Type B pancreatic cell (in vitro differentiated cells): ENCODE results near the gene ZNF655. TPM values are rescaled to one million over a fixed set of nuclear protein-coding genes. Genes with fewer than 3 reads are reported as not detected.
"Not testable (repeated sequence)": the region's sequence is repeated elsewhere in the genome, so short reads cannot be mapped to it uniquely, and the experiment has no call there.

Experiments used
- DNase-seq: peaks from one replicate; pipeline ENCODE4 v3.0.0; 2021; ENCODE audit warnings: mixed read lengths; ENCODE audit not compliant: unreplicated experiment; ENCODE audit errors: extremely low spot score
- H3K27ac Mint-ChIP-seq: 2 replicates; pipeline ENCODE4 v1.8.0; 2021; ENCODE audit warnings: mild to moderate bottlenecking, mixed read lengths
- H3K27me3 Mint-ChIP-seq: 2 replicates; pipeline ENCODE4 v1.8.0; 2021; ENCODE audit warnings: mixed read lengths
- H3K36me3 Mint-ChIP-seq: 2 replicates; pipeline ENCODE4 v1.8.0; 2021; ENCODE audit warnings: mixed read lengths
- H3K4me1 Mint-ChIP-seq: one replicate; pipeline ENCODE4 v1.8.0; 2021; ENCODE audit warnings: mixed read lengths; ENCODE audit not compliant: unreplicated experiment
- H3K4me3 Mint-ChIP-seq: 2 replicates; pipeline ENCODE4 v1.8.0; 2021; ENCODE audit warnings: mild to moderate bottlenecking, mixed read lengths
- H3K9me3 Mint-ChIP-seq: 2 replicates; pipeline ENCODE4 v1.8.0; 2021; ENCODE audit warnings: mixed read lengths
- total RNA-seq: library from RNA; stranded (reverse); gene quantifications from 2 replicates; pipeline ENCODE4 v1.2.1, GENCODE V29; 2021; ENCODE audit warnings: low replicate concordance
- TF ChIP-seq, protein P1 (sequence below): fragments of 200-600 bp; sonication (generic); conservative IDR thresholded peaks from 2 replicates; pipeline ENCODE4 v1.5.0; 2021; ENCODE audit warnings: antibody characterized with exemption, mild to moderate bottlenecking

ZNF655 gene
- total RNA-seq, 1 donor from 2014 or later = 69.2 TPM

DNA sequence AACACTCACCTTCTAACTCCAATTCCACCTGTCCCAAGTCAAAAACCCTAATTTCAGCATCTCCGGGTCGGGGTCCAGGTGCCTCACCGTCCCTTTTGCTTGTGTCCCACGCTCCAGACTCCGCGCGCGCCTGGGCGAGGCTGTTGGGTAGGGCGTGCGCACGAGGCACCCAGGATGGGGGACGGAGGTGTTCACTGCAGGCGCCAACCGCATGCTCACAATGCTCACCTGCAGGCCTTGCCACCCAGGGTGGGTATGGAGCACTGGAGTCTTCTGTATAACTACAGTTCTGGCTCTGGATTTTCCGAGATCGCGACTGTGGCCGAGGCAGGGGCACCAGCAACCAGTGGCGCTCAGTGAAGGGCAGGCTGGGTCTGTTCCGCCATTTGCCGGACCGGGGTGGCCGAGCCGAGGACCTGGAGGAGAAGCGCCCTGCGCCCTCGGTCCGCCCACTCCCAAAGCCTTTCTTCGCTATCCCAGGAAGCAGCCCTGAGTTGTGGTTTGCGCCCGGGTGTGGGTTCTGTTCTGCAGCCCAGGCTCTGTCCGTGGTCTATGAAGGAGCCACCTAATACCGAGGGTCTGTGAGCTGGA is 15.3 kb upstream of the ZNF655 start:
- DNase-seq = no peak
- Mint-ChIP-seq H3K27ac (no peak overlapping the region), H3K4me3 (no peak overlapping the region), H3K4me1 (no peaks in the 10 kb centered on the region), H3K9me3 (peaks cover 15% of the 10 kb centered on the region), H3K36me3 (peaks cover 37% of the 10 kb centered on the region), H3K27me3 (no peaks in the 10 kb centered on the region)
- TF ChIP-seq, protein P1, sequence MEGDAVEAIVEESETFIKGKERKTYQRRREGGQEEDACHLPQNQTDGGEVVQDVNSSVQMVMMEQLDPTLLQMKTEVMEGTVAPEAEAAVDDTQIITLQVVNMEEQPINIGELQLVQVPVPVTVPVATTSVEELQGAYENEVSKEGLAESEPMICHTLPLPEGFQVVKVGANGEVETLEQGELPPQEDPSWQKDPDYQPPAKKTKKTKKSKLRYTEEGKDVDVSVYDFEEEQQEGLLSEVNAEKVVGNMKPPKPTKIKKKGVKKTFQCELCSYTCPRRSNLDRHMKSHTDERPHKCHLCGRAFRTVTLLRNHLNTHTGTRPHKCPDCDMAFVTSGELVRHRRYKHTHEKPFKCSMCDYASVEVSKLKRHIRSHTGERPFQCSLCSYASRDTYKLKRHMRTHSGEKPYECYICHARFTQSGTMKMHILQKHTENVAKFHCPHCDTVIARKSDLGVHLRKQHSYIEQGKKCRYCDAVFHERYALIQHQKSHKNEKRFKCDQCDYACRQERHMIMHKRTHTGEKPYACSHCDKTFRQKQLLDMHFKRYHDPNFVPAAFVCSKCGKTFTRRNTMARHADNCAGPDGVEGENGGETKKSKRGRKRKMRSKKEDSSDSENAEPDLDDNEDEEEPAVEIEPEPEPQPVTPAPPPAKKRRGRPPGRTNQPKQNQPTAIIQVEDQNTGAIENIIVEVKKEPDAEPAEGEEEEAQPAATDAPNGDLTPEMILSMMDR = no peak

DNA sequence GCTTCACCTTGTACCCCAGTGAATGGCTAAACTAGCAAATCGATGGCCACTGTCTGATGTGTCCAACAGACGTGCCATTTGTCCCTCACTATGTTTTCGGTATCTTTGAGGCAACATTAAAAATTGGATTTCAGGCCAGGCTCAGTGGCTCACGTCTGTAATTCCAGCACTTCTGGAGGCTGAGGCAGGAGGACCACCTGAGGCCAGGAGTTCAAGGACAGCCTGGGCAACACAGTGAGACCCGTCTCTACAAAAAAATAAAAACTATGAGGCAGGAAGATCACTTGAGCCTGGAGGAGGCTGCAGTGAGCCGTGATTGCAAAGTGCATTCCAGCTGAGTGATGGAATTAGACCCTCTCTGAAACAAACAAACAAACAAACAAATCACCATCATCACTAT is 14.5 kb upstream of the ZNF655 start:
- Mint-ChIP-seq H3K27me3 (no peaks in the 10 kb centered on the region), H3K9me3 (peaks cover 18% of the 10 kb centered on the region), H3K36me3 (peaks cover 41% of the 10 kb centered on the region), H3K27ac (no peak overlapping the region), H3K4me3 (no peak overlapping the region), H3K4me1 (no peaks in the 10 kb centered on the region)
- TF ChIP-seq, protein P1 = no peak
- DNase-seq = no peak

- H3K4me1 Mint-ChIP-seq, DNase-seq, H3K4me3 Mint-ChIP-seq, H3K27ac Mint-ChIP-seq, H3K27me3 Mint-ChIP-seq: not testable (repeated sequence)
- peaks cover 18% of the 10 kb centered on the region for H3K9me3 Mint-ChIP-seq
- peaks cover 44% of the 10 kb centered on the region for H3K36me3 Mint-ChIP-seq
These were observed 13.1 kb upstream of the ZNF655 start for GRCh38 chr7:99545308-99545707.

- DNase-seq, H3K27ac Mint-ChIP-seq, H3K27me3 Mint-ChIP-seq, H3K4me1 Mint-ChIP-seq: not testable (repeated sequence)
- H3K9me3 Mint-ChIP-seq = peaks cover 12% of the 10 kb centered on the region
- H3K4me3 Mint-ChIP-seq = peak overlapping the region; percentile 78
- peaks cover 30% of the 10 kb centered on the region for H3K36me3 Mint-ChIP-seq
These were observed 8.9 kb upstream of the ZNF655 start for GRCh38 chr7:99549545-99549944.

GRCh38 chr7:99551334-99551733 is 7.1 kb upstream of the ZNF655 start:
- Mint-ChIP-seq H3K27me3 (no peaks in the 10 kb centered on the region), H3K4me1 (peaks cover 5% of the 10 kb centered on the region), H3K9me3 (peaks cover 12% of the 10 kb centered on the region), H3K4me3 (peak overlapping the region; percentile 91), H3K36me3 (peaks cover 30% of the 10 kb centered on the region), H3K27ac (peak overlapping the region; percentile 82)
- no peak for DNase-seq
- TF ChIP-seq, protein P1 = no peak

GRCh38 chr7:99551767-99552463 is 6.5 kb upstream of the ZNF655 start, which contains the start of gene FAM200A:
Gene FAM200A, minus strand, starts transcription at chr7:99552114. Its CDS starts 3,707 bp downstream, at chr7:99548407.
- H3K27me3 Mint-ChIP-seq = no peaks in the 10 kb centered on the region
- peak within 1 kb of the TSS; percentile 82 for H3K27ac Mint-ChIP-seq
- H3K4me1 Mint-ChIP-seq = peaks cover 5% of the 10 kb centered on the region
- H3K36me3 Mint-ChIP-seq = peaks cover 24% of the 10 kb centered on the region
- DNase-seq = peak; percentile 82
- TF ChIP-seq, protein P1 = no peak
- H3K4me3 Mint-ChIP-seq = peak within 1 kb of the TSS; percentile 91
- peaks cover 7% of the 10 kb centered on the region for H3K9me3 Mint-ChIP-seq
